ENCODE measurements around the gene BCAS4.
"Not testable (repeated sequence)": the region's sequence is repeated elsewhere in the genome, so short reads cannot be mapped to it uniquely, and the experiment has no call there.

The BCAS4 gene

DNA sequence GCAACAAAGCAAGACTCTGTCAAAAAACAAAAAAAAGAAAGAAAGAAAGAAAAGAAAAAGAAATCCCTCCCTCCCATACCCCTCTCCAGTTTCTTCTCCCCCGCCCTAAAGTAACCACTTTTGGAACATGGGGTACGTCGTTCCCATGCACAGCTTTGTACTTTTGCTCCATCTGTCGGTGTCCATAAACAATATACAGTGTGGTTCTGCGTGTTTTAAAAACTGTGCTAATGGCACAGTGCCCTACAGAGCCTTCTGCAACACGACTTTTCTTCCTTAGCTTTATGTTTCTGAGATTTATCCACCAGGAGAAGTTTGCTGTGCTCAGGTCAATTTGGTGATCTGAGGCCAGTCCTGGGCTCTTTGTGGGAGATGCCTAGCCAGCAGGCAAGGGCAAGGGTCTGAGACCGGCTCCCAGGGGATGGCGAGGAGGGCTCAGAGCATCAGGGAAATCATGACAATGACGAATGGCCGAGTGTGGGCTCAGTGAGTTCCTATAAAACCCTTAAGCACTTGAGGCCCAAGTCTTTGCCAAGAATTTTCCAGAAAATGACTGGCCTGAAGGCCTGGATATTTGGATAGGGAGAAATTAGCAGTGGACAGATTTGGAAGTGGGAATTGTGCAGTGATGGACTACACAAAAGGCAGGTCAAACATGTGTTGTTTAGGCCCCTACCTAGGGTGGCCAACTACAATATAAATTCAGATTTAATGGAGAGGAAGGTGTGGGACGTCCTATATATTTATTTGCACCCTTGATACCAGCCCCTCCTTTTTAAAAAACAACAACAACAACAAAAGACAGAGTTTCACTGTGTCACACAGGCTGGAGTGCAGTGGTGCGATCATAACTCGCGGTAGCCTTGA, 1.9 kb upstream of the BCAS4 start:
- no peak for DNase-seq (ENCODE audit: low spot score)
- TF ChIP-seq, protein P1, sequence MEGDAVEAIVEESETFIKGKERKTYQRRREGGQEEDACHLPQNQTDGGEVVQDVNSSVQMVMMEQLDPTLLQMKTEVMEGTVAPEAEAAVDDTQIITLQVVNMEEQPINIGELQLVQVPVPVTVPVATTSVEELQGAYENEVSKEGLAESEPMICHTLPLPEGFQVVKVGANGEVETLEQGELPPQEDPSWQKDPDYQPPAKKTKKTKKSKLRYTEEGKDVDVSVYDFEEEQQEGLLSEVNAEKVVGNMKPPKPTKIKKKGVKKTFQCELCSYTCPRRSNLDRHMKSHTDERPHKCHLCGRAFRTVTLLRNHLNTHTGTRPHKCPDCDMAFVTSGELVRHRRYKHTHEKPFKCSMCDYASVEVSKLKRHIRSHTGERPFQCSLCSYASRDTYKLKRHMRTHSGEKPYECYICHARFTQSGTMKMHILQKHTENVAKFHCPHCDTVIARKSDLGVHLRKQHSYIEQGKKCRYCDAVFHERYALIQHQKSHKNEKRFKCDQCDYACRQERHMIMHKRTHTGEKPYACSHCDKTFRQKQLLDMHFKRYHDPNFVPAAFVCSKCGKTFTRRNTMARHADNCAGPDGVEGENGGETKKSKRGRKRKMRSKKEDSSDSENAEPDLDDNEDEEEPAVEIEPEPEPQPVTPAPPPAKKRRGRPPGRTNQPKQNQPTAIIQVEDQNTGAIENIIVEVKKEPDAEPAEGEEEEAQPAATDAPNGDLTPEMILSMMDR (IDR thresholded peaks at IDR 0.05; ENCODE audit: extremely low read depth, insufficient read depth, missing control alignments), result no peak
- in situ Hi-C loops (cut with MboI; ENCODE audit: low pct_unique_long_range_greater_than_20kb, low sequenced_read_pairs, unreplicated experiment), result loop anchor here (10.0 to 25.0 kb wide), 2 partner anchors 142 to 519 kb away; partner anchors contain the start of gene ADNP

DNA sequence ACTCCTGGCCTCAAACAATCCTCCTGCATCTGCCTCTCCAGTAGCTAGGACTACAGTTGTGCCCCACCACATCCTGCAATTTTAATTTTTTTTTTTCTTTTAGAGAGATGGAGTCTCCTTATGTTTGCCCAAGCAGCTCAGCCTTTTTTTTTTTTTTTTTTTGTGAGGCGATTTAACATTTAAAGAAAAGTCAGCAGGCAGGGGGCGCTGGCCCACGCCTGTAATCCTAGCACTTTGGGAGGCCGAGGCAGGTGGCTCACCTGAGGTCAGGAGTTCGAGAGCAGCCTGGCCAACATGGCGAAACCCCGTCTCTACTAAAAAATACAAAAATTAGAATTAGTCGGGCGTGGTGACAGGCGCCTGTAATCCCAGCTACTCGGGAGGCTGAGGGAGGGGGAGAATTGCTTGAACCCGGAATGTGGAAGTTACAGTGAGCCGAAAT, 1.3 kb upstream of the BCAS4 start:
- not testable (repeated sequence) for DNase-seq (ENCODE audit: low spot score)
- TF ChIP-seq, protein P1 (IDR thresholded peaks at IDR 0.05; ENCODE audit: extremely low read depth, insufficient read depth, missing control alignments), result peak; percentile 60
- in situ Hi-C loops (cut with MboI; ENCODE audit: low pct_unique_long_range_greater_than_20kb, low sequenced_read_pairs, unreplicated experiment), result loop anchor here (10.0 to 25.0 kb wide), 2 partner anchors 141 to 519 kb away; partner anchors contain the start of gene ADNP

DNA sequence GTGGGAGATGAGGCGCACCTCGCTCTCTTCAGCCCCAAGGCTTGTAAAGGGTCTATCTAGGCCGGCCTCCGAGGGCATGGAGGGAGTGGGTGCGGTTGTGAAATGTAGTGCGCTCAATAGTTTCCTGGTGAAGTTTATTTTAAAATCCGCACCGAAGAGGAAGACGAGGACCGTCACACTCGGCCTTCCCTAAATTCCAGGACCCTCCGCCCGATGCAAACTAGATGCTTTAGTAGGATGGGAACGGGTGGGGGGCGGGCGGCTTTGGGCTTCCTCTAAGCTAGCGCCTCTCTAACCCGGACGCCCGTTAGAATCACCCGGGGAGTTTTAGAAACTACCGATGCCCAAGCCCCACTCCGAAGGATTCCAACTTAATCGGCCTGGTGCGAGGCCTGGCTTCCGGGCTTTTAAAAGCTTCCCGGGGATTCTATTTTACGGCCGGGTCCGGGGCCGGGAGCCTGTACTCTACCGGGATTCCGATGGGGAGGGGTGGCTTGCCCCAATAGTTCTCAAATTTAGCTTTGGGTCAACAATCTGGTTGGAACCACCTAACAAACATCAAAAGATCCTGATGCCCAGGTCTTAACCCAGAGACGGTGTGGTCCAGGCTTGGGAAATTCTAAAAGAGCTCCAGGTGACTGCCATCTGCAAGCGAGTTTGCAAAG, 548 bp upstream of the BCAS4 start:
- TF ChIP-seq, protein P1 (IDR thresholded peaks at IDR 0.05; ENCODE audit: extremely low read depth, insufficient read depth, missing control alignments), result no peak

DNA sequence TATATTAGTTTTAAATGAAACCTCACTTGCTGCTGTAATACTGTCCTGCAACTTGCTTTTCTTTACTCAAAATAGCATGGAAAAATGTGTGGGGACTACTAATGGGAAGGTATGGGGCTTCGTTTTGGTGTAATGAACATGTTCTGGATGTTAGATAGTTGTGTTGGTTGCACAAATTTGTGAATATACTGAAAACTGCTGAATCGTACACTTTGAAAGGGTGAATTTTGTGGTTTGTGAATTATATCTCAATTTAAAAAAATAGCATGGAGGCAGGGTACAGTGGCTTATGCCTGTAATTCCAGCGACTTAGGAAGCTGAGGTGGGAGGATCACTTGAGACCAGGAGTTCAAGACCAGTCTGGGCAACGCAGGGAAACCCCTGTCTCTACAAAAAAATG, 2.3 kb downstream of the BCAS4 start:
- TF ChIP-seq, protein P1 (IDR thresholded peaks at IDR 0.05; ENCODE audit: extremely low read depth, insufficient read depth, missing control alignments), result no peak
- in situ Hi-C loops (cut with MboI; ENCODE audit: low pct_unique_long_range_greater_than_20kb, low sequenced_read_pairs, unreplicated experiment), result loop anchor here (10.0 to 25.0 kb wide), 2 partner anchors 138 to 515 kb away; partner anchors contain the start of gene ADNP
- DNase-seq (ENCODE audit: low spot score), result no peak

More for the DNA sequence above, 548 bp upstream of the BCAS4 start:
- DNase-seq (ENCODE audit: low spot score), result no peak
- in situ Hi-C loops (cut with MboI; ENCODE audit: low pct_unique_long_range_greater_than_20kb, low sequenced_read_pairs, unreplicated experiment), result loop anchor here (10.0 to 25.0 kb wide), 2 partner anchors 140 to 518 kb away; partner anchors contain the start of gene ADNP

DNA sequence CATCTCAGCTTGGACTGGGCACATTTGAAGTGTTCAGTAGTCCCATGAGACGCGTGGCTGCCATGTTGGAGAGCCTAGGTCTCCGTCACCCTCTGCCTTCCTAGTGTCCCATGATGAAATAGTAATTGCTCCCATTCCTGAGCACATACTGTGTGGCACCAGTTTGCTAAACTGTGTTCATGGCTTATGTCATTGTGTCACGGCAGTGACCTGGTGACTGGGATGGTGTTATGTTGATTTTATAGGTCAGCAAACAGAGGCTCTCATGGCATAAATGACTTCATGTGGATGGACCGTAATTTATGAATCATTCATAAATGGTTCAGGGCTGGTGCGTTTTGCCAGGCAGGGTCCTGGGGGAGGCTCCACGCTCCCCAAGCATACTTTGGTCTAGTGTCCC, 3.8 kb downstream of the BCAS4 start:
- TF ChIP-seq, protein P1 (IDR thresholded peaks at IDR 0.05; ENCODE audit: extremely low read depth, insufficient read depth, missing control alignments), result no peak
- no peak for DNase-seq (ENCODE audit: low spot score)
- in situ Hi-C loops (cut with MboI; ENCODE audit: low pct_unique_long_range_greater_than_20kb, low sequenced_read_pairs, unreplicated experiment), result loop anchor here (10.0 to 25.0 kb wide), 2 partner anchors 136 to 514 kb away; partner anchors contain the start of gene ADNP

DNA sequence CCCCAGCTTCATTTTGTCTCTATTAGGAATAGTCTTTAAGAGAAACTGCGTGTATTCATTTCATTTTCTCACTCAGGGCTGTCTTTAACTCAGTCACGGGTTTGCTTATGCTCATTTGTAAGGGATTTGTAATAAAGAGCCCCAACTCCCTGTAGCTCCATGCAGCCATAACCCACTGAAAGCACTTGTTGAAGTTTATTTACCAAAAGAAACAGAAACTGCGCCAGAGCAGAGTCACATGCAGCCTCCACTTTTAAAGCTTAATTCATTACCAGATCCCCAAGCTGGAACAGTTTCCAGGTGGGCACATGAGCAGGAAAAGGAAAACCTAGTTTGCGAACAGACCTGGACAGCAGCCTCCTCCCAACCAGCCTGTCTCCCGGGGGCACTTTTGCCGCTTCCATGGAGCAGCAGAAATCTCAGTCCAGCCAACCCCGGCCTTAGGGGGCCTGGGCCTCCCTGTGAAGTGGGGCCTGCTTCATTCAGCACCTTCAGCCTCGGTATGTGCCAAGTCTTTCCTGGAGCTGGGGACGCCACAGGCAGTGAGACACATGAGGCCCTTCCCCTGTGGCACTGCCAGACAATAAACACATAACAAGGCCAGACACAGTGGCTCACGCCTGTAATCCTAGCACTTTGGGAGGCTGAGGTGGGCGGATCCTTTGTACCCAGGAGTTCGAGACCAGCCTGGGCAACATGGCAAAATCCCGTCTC, 4.5 kb downstream of the BCAS4 start:
- in situ Hi-C loops (cut with MboI; ENCODE audit: low pct_unique_long_range_greater_than_20kb, low sequenced_read_pairs, unreplicated experiment), result loop anchor here (10.0 to 25.0 kb wide), 2 partner anchors 135 to 513 kb away; partner anchors contain the start of gene ADNP
- TF ChIP-seq, protein P1 (IDR thresholded peaks at IDR 0.05; ENCODE audit: extremely low read depth, insufficient read depth, missing control alignments), result no peak

More for the DNA sequence above, 4.5 kb downstream of the BCAS4 start:
- no peak for DNase-seq (ENCODE audit: low spot score)
